Measurements from ENCODE around the gene UGT1A6. TPM values are rescaled to one million over a fixed set of nuclear protein-coding genes. Genes with fewer than 3 reads are reported as not detected.

UGT1A6 gene
- total and polyA plus RNA-seq, 2 of the 13 experiments (the other 11 are each of a cell fraction or from before 2014, with no cell fraction given) = 0.25 TPM; not detected in 1

- H3K9me3 ChIP-seq (ENCODE audit: low read length) = no peaks in the 10 kb centered on the region
- H2AFZ ChIP-seq (ENCODE audit: low read length) = no peak overlapping the region
- CTCF ChIA-PET (ENCODE audit: low intra/inter-chr PET ratio, low total read pairs) = no interaction called here
- H3K9ac ChIP-seq (ENCODE audit: insufficient read depth, low read depth, low read length) = no peak overlapping the region
- TF ChIP-seq ZMYM2 (CRISPR knock-in tag; IDR thresholded peaks at IDR 0.05) (no peak), ZNF800 (CRISPR knock-in tag; IDR thresholded peaks at IDR 0.05) (no peak), WIZ (CRISPR knock-in tag; IDR thresholded peaks at IDR 0.05) (no peak), SAP130 (CRISPR knock-in tag; IDR thresholded peaks at IDR 0.05; ENCODE audit: low read depth) (no peak), TOPORS (CRISPR knock-in tag; IDR thresholded peaks at IDR 0.05) (no peak)
- BruUV-seq (replicated peaks) = no TSS peak
- POLR2A ChIA-PET = no interaction called here
- in situ Hi-C loops (cut with HindIII; ENCODE audit: extremely low pct_ligation_motif_present, low pct_unique_long_range_greater_than_20kb) = no loop called here
- no peaks in the 10 kb centered on the region for H3K27me3 ChIP-seq (ENCODE audit: control insufficient read depth in 1 of 2, insufficient read depth in 2 of 2, low read length in 2 of 2)
- intact Hi-C loops (cut with micrococcal nuclease; ENCODE audit: unreplicated experiment) = no loop called here
- H3K36me3 ChIP-seq (replicated peaks in 1 of 2; ENCODE audit: control insufficient read depth in 1 of 2, insufficient read depth in 2 of 2, low read length in 2 of 2) = no peaks in the 10 kb centered on the region
- FAIRE-seq (no peak), DNase-seq (ENCODE audit: low spot score) (no peak), ATAC-seq (no peak)
- H3K4me3 ChIP-seq (replicated peaks in 1 of 3; ENCODE audit: insufficient read depth in 1 of 3, low read depth in 2 of 3, low read length in 3 of 3) = no peak overlapping the region
- H4K20me1 ChIP-seq (ENCODE audit: insufficient read depth, low read length) = no peaks in the 10 kb centered on the region
- peaks cover 7% of the 10 kb centered on the region for H3K4me1 ChIP-seq (ENCODE audit: insufficient read depth, low read length)
- peak overlapping the region; percentile 12 for H3K27ac ChIP-seq (ENCODE audit: extremely low read length, insufficient read depth, low read length)
- H3K4me2 ChIP-seq (ENCODE audit: low read depth, low read length) = no peak overlapping the region
- WGBS (ENCODE audit: low lambda C conversion rate) = 87% methylated on average over 8 of the region's 8 CpGs
- H3K79me2 ChIP-seq (ENCODE audit: insufficient read depth, low read length) = no peaks in the 10 kb centered on the region
Measured at GRCh38 chr2:233699424-233700027, 6.8 kb downstream of the UGT1A6 start.

- intact Hi-C loops (cut with micrococcal nuclease; ENCODE audit: unreplicated experiment) = no loop called here
- TF ChIP-seq BORCS8-MEF2B (CRISPR knock-in tag; IDR thresholded peaks at IDR 0.05) (no peak), PBX3 (CRISPR knock-in tag; IDR thresholded peaks at IDR 0.05; ENCODE audit: borderline replicate concordance) (no peak), ZNF121 (CRISPR knock-in tag; IDR thresholded peaks at IDR 0.05) (no peak), EP300 (IDR thresholded peaks at IDR 0.05; ENCODE audit: low read depth in 2 of 2, low read length in 2 of 2) (peak in 1 of 2 experiments; percentile 59; a peak in 1 of 4 replicates), EP300 (CRISPR knock-in tag; IDR thresholded peaks at IDR 0.05; ENCODE audit: borderline replicate concordance) (peak; percentile 74), GATA4 (IDR thresholded peaks at IDR 0.05; ENCODE audit: borderline replicate concordance, low read depth) (peak; percentile 27; the same call in 1 of the 2 replicates), FOSL2 (CRISPR knock-in tag; IDR thresholded peaks at IDR 0.05) (no peak), FIP1L1 (IDR thresholded peaks at IDR 0.05; ENCODE audit: borderline replicate concordance, insufficient read depth, low read depth, low read length) (no peak), HINFP (CRISPR knock-in tag; IDR thresholded peaks at IDR 0.05; ENCODE audit: low read depth) (no peak)
Measured at GRCh38 chr2:233700028-233700635, 7.4 kb downstream of the UGT1A6 start.

More at GRCh38 chr2:233700028-233700635, 7.4 kb downstream of the UGT1A6 start:
- no peak for FAIRE-seq
- Histone ChIP-seq H3K27ac (ENCODE audit: extremely low read length, insufficient read depth, low read length) (peak overlapping the region; percentile 12), H3K4me1 (ENCODE audit: insufficient read depth, low read length) (peaks cover under 1% of the 10 kb centered on the region; the same call in 1 of the 2 replicates), H3K79me2 (ENCODE audit: insufficient read depth, low read length) (no peaks in the 10 kb centered on the region), H3K9ac (ENCODE audit: insufficient read depth, low read depth, low read length) (no peak overlapping the region), H3K9me3 (ENCODE audit: low read length) (no peaks in the 10 kb centered on the region), H4K20me1 (ENCODE audit: insufficient read depth, low read length) (no peaks in the 10 kb centered on the region), H3K4me3 (replicated peaks in 1 of 3; ENCODE audit: insufficient read depth in 1 of 3, low read depth in 2 of 3, low read length in 3 of 3) (no peak overlapping the region), H3K36me3 (replicated peaks in 1 of 2; ENCODE audit: control insufficient read depth in 1 of 2, insufficient read depth in 2 of 2, low read length in 2 of 2) (no peaks in the 10 kb centered on the region), H3K27me3 (ENCODE audit: control insufficient read depth in 1 of 2, insufficient read depth in 2 of 2, low read length in 2 of 2) (no peaks in the 10 kb centered on the region), H2AFZ (ENCODE audit: low read length) (no peak overlapping the region), H3K4me2 (ENCODE audit: low read depth, low read length) (no peak overlapping the region)
- BruUV-seq (replicated peaks) = no TSS peak
- POLR2A ChIA-PET = no interaction called here
- 21% methylated on average over 1 of the region's 1 CpG for WGBS (ENCODE audit: low lambda C conversion rate)
- no peak for ATAC-seq
- CTCF ChIA-PET (ENCODE audit: low intra/inter-chr PET ratio, low total read pairs) = no interaction called here
- DNase-seq (ENCODE audit: low spot score) = peak; percentile 56
- in situ Hi-C loops (cut with HindIII; ENCODE audit: extremely low pct_ligation_motif_present, low pct_unique_long_range_greater_than_20kb) = no loop called here

Measured in HepG2 (cell line).